ENCODE data around the gene G3BP2. TPM values are rescaled to one million over a fixed set of nuclear protein-coding genes. Genes with fewer than 3 reads are reported as not detected.
"Not testable (repeated sequence)": the region's sequence is repeated elsewhere in the genome, so short reads cannot be mapped to it uniquely, and the experiment has no call there.

The G3BP2 gene
- total RNA-seq, 4 donors from 2014 or later: 48.8 to 62.0 (median 56.6) TPM

GRCh38 chr4:75673959-75674328 lies 733 bp upstream of the G3BP2 start:
- DNase-seq (ENCODE audit: low spot score in 2 of 2): no peak
- no peaks in the 10 kb centered on the region for H3K9me3 ChIP-seq
- peaks cover 35% of the 10 kb centered on the region for H3K4me1 ChIP-seq
- no peaks in the 10 kb centered on the region for H3K27me3 ChIP-seq
- no peak for TF ChIP-seq EP300 (IDR thresholded peaks at IDR 0.05)
- TF ChIP-seq POLR2AphosphoS5 (IDR thresholded peaks at IDR 0.05): no peak
- H3K27ac ChIP-seq: peak overlapping the region; percentile 95
- 25% methylated on average over 5 of the region's 5 CpGs for WGBS
- peak overlapping the region; percentile 85 for H3K4me3 ChIP-seq
- no peaks in the 10 kb centered on the region for H3K36me3 ChIP-seq

GRCh38 chr4:75672461-75673026 lies 667 bp downstream of the G3BP2 start:
- WGBS: under 1% methylated on average over 40 of the region's 44 CpGs
- Histone ChIP-seq H3K27me3 (no peaks in the 10 kb centered on the region), H3K36me3 (no peaks in the 10 kb centered on the region), H3K4me3 (peak overlapping the region; percentile 85), H3K9me3 (no peaks in the 10 kb centered on the region), H3K4me1 (peaks cover 44% of the 10 kb centered on the region), H3K27ac (peak overlapping the region; percentile 95)
- TF ChIP-seq POLR2A (IDR thresholded peaks at IDR 0.05) (no peak), POLR2AphosphoS5 (IDR thresholded peaks at IDR 0.05) (no peak), CTCF (IDR thresholded peaks at IDR 0.05) (no peak), EP300 (IDR thresholded peaks at IDR 0.05) (no peak)
- peak; percentile 81 to 83 for DNase-seq (ENCODE audit: low spot score in 2 of 2)

- 7% methylated on average over 10 of the region's 10 CpGs for whole genome bisulfite sequencing
- peak overlapping the region; percentile 95 for H3K27ac ChIP-seq
Measured at GRCh38 chr4:75671802-75672421, 1.3 kb downstream of the G3BP2 start.

GRCh38 chr4:75668596-75668995 lies 4.6 kb downstream of the G3BP2 start:
- DNase-seq (ENCODE audit: low spot score in 2 of 2): no peak
- peaks cover 45% of the 10 kb centered on the region for H3K4me1 ChIP-seq
- no peak overlapping the region for H3K27ac ChIP-seq
- H3K9me3 ChIP-seq: no peaks in the 10 kb centered on the region
- H3K36me3 ChIP-seq: no peaks in the 10 kb centered on the region
- TF ChIP-seq CTCF (IDR thresholded peaks at IDR 0.05): no peak
- H3K4me3 ChIP-seq: no peak overlapping the region
- no peaks in the 10 kb centered on the region for H3K27me3 ChIP-seq

More at GRCh38 chr4:75671802-75672421, 1.3 kb downstream of the G3BP2 start:
- Histone ChIP-seq H3K4me1 (peaks cover 45% of the 10 kb centered on the region), H3K9me3 (no peaks in the 10 kb centered on the region), H3K27me3 (no peaks in the 10 kb centered on the region), H3K4me3 (peak overlapping the region; percentile 85), H3K36me3 (no peaks in the 10 kb centered on the region)
- TF ChIP-seq POLR2AphosphoS5 (IDR thresholded peaks at IDR 0.05) (no peak), CTCF (IDR thresholded peaks at IDR 0.05) (no peak), POLR2A (IDR thresholded peaks at IDR 0.05) (no peak)
- DNase-seq (ENCODE audit: low spot score in 2 of 2): no peak

- H3K4me1 ChIP-seq: peaks cover 45% of the 10 kb centered on the region
- not testable (repeated sequence) for DNase-seq (ENCODE audit: low spot score in 2 of 2); H3K4me3 ChIP-seq; H3K27me3 ChIP-seq; H3K27ac ChIP-seq; H3K9me3 ChIP-seq; H3K36me3 ChIP-seq
- 91% methylated on average over 7 of the region's 7 CpGs for WGBS
Measured at GRCh38 chr4:75667636-75668035, 5.6 kb downstream of the G3BP2 start.

- 47% methylated on average over 4 of the region's 4 CpGs for WGBS
- no peaks in the 10 kb centered on the region for H3K9me3 ChIP-seq
- H3K4me3 ChIP-seq: no peak overlapping the region
- peaks cover 2% of the 10 kb centered on the region for H3K36me3 ChIP-seq
- no peak overlapping the region for H3K27ac ChIP-seq
- peaks cover 35% of the 10 kb centered on the region for H3K4me1 ChIP-seq
- no peak for DNase-seq (ENCODE audit: low spot score in 2 of 2)
- no peaks in the 10 kb centered on the region for H3K27me3 ChIP-seq
- TF ChIP-seq POLR2AphosphoS5 (IDR thresholded peaks at IDR 0.05) (no peak), CTCF (IDR thresholded peaks at IDR 0.05) (no peak)
Measured at GRCh38 chr4:75666299-75666698, 6.9 kb downstream of the G3BP2 start.

- DNase-seq (ENCODE audit: low spot score in 2 of 2); H3K4me3 ChIP-seq; H3K27ac ChIP-seq; H3K27me3 ChIP-seq; H3K36me3 ChIP-seq; H3K9me3 ChIP-seq: not testable (repeated sequence)
- 100% methylated on average over 3 of the region's 3 CpGs for WGBS
- H3K4me1 ChIP-seq: peaks cover 20% of the 10 kb centered on the region
Measured at GRCh38 chr4:75664604-75665003, 8.6 kb downstream of the G3BP2 start.
